Spleen (tissue), 7 donors: Measurements from ENCODE around the gene SCUBE2.

ENCODE experiments used
- POLR2A ChIP-seq, 3 donors: fragments of 450-650 bp; IDR thresholded peaks; one replicate each; pipeline ENCODE4 v1.5.1; 2017; ENCODE audit warnings: antibody characterized with exemption in 3 of 3, mild to moderate bottlenecking in 1 of 3
- TF ChIP-seq, protein P1 (sequence below), 11 experiments: fragments of 200-600 bp in 7 of 11; fragments of 450-650 bp in 4 of 11; sonication (generic) in 4 of 11; IDR thresholded peaks in 8 of 11; conservative IDR thresholded peaks in 3 of 11; 1 replicate in 7 of 11; 2 replicates in 4 of 11; pipeline versions ENCODE4 v1.4.0 to v1.8.0; 2016 to 2021; ENCODE audit warnings: antibody characterized with exemption in 11 of 11, inconsistent platforms in 4 of 11, mild to moderate bottlenecking in 1 of 11
- donor health status: DM: no; HTN: no; CAD: no; lungs with moderate emphysema.
- donor health status: DM: no; HTN: no; CAD: no.
- donor health status: DM: no; HTN: no; CAD: no.

GRCh38 chr11:9029422-9029821 is 62.0 kb downstream of the SCUBE2 start:
- TF ChIP-seq, protein P1, sequence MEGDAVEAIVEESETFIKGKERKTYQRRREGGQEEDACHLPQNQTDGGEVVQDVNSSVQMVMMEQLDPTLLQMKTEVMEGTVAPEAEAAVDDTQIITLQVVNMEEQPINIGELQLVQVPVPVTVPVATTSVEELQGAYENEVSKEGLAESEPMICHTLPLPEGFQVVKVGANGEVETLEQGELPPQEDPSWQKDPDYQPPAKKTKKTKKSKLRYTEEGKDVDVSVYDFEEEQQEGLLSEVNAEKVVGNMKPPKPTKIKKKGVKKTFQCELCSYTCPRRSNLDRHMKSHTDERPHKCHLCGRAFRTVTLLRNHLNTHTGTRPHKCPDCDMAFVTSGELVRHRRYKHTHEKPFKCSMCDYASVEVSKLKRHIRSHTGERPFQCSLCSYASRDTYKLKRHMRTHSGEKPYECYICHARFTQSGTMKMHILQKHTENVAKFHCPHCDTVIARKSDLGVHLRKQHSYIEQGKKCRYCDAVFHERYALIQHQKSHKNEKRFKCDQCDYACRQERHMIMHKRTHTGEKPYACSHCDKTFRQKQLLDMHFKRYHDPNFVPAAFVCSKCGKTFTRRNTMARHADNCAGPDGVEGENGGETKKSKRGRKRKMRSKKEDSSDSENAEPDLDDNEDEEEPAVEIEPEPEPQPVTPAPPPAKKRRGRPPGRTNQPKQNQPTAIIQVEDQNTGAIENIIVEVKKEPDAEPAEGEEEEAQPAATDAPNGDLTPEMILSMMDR (IDR thresholded peaks at IDR 0.05 in 8 of 11, conservative IDR thresholded peaks at IDR 0.05 in 3 of 11) = no peak
- no peak for TF ChIP-seq POLR2A (IDR thresholded peaks at IDR 0.05)
